ENCODE measurements around the gene ZNF668.
A peak's percentile ranks its signal among the peaks of the same experiment; 100 is the strongest.

Gene ZNF668

GRCh38 chr16:31038993-31039392 is 35.0 kb downstream of the ZNF668 start:
- H3K27me3 ChIP-seq: no peaks in the 10 kb centered on the region

GRCh38 chr16:31036691-31037090 is 37.3 kb downstream of the ZNF668 start:
- Histone ChIP-seq H3K9me3 (no peaks in the 10 kb centered on the region), H3K36me3 (peaks cover 36 to 60% (median 58%) of the 10 kb centered on the region in 3 donors), H3K4me3 (no peak overlapping the region), H3K27me3 (no peaks in the 10 kb centered on the region), H3K27ac (no peak overlapping the region), H3K4me1 (peaks cover 0 to 22% (median 12%) of the 10 kb centered on the region in 4 donors)
- no peak for TF ChIP-seq CTCF (IDR thresholded peaks at IDR 0.05)
- intact Hi-C loops (cut with DNase I; ENCODE audit: low total_unique reads): no loop called here
- DNase-seq: no peak

More at GRCh38 chr16:31038993-31039392, 35.0 kb downstream of the ZNF668 start:
- TF ChIP-seq CTCF (IDR thresholded peaks at IDR 0.05): no peak
- no peak overlapping the region for H3K27ac ChIP-seq
- no peaks in the 10 kb centered on the region for H3K9me3 ChIP-seq
- peaks cover 0 to 15% (median 11%) of the 10 kb centered on the region in 4 donors for H3K4me1 ChIP-seq
- H3K36me3 ChIP-seq: peaks cover 47 to 77% (median 73%) of the 10 kb centered on the region in 3 donors
- intact Hi-C loops (cut with DNase I; ENCODE audit: low total_unique reads): loop anchor here (2.0 kb wide), 1 partner anchor 108 kb away; no protein-coding TSS in a partner anchor
- H3K4me3 ChIP-seq: no peak overlapping the region
- no peak for DNase-seq

- intact Hi-C loops (cut with DNase I; ENCODE audit: low total_unique reads): loop anchor here (2.0 to 5.0 kb wide), 2 partner anchors 37 to 41 kb away; partner anchors contain the start of genes ZNF646 and ZNF668
- peak overlapping the region; percentile 83 to 99 for H3K4me3 ChIP-seq
- peak; percentile 94 to 96 for DNase-seq
- peak overlapping the region; percentile 92 to 93 for H3K27ac ChIP-seq
- no peak for TF ChIP-seq CTCF (IDR thresholded peaks at IDR 0.05)
- H3K9me3 ChIP-seq: no peaks in the 10 kb centered on the region
- peaks cover 0 to 22% (median 12%) of the 10 kb centered on the region in 4 donors for H3K4me1 ChIP-seq
- no peaks in the 10 kb centered on the region for H3K27me3 ChIP-seq
- peaks cover 11 to 34% (median 30%) of the 10 kb centered on the region in 3 donors for H3K36me3 ChIP-seq
Observed at GRCh38 chr16:31033709-31034492, 40.1 kb downstream of the ZNF668 start.

- peak in 1 of 2 experiments; percentile 5 for TF ChIP-seq CTCF (IDR thresholded peaks at IDR 0.05)
- Histone ChIP-seq H3K36me3 (peaks cover 2 to 25% (median 21%) of the 10 kb centered on the region in 3 donors), H3K27me3 (no peaks in the 10 kb centered on the region), H3K9me3 (no peaks in the 10 kb centered on the region), H3K27ac (peak within 1 kb of the TSS; percentile 92 to 93), H3K4me1 (peaks cover 0 to 22% (median 12%) of the 10 kb centered on the region in 4 donors), H3K4me3 (peak within 1 kb of the TSS; percentile 83 to 99)
- intact Hi-C loops (cut with DNase I; ENCODE audit: low total_unique reads): loop anchor here (5.0 kb wide), 1 partner anchor 36 kb away; no protein-coding TSS in a partner anchor
- peak; percentile 97 to 98 for DNase-seq
Observed at GRCh38 chr16:31032736-31033708, 41.0 kb downstream of the ZNF668 start, which contains the start of gene STX4. Gene STX4, plus strand, starts transcription at chr16:31033558. Its CDS starts 248 bp downstream, at chr16:31033806.

- Histone ChIP-seq H3K36me3 (peaks cover 0 to 17% (median 14%) of the 10 kb centered on the region in 3 donors), H3K4me1 (peaks cover 0 to 22% (median 12%) of the 10 kb centered on the region in 4 donors), H3K27ac (no peak overlapping the region), H3K9me3 (no peaks in the 10 kb centered on the region), H3K4me3 (no peak overlapping the region), H3K27me3 (no peaks in the 10 kb centered on the region)
- TF ChIP-seq CTCF (IDR thresholded peaks at IDR 0.05): no peak
- DNase-seq: no peak
- intact Hi-C loops (cut with DNase I; ENCODE audit: low total_unique reads): loop anchor here (5.0 kb wide), 1 partner anchor 34 kb away; no protein-coding TSS in a partner anchor
Observed at GRCh38 chr16:31031276-31031675, 42.8 kb downstream of the ZNF668 start.
